Tibial nerve (tissue), 4 donors: ENCODE measurements around the gene NFIL3. TPM values are rescaled to one million over a fixed set of nuclear protein-coding genes. Genes with fewer than 3 reads are reported as not detected.
A peak's percentile ranks its signal among the peaks of the same experiment; 100 is the strongest.

Source experiments
- DNase-seq, 2 donors: peaks; one replicate each; pipeline ENCODE4 v3.0.0-alpha.2; 2019; ENCODE audit warnings: low spot score in 2 of 2
- H3K27ac ChIP-seq, 4 donors: fragments of 200-600 bp; sonication (generic) in 3 of 4; one replicate each; pipeline ENCODE4 v1.5.1; 2017 to 2019; ENCODE audit warnings: mild to moderate bottlenecking in 1 of 4
- H3K27me3 ChIP-seq, 2 donors: fragments of 200-600 bp; sonication (generic) in 1 of 2; one replicate each; pipeline versions ENCODE4 v1.5.1 to v1.6.0; 2017 to 2019
- H3K36me3 ChIP-seq, 3 donors: fragments of 200-600 bp; sonication (generic); one replicate each; pipeline ENCODE4 v1.5.1; 2018 to 2019
- H3K4me1 ChIP-seq, 4 donors: fragments of 200-600 bp; sonication (generic) in 3 of 4; one replicate each; pipeline ENCODE4 v1.5.1; 2017 to 2019
- H3K4me3 ChIP-seq, 4 donors: fragments of 200-600 bp; sonication (generic) in 3 of 4; one replicate each; pipeline ENCODE4 v1.5.1; 2017 to 2019; ENCODE audit warnings: mild to moderate bottlenecking in 1 of 4, moderate library complexity in 1 of 4
- H3K9me3 ChIP-seq, 4 donors: fragments of 200-600 bp; sonication (generic) in 3 of 4; one replicate each; pipeline ENCODE4 v1.5.1; 2017 to 2019
- CTCF ChIP-seq, 5 experiments: fragments of 200-600 bp in 3 of 5; fragments of 450-650 bp in 2 of 5; sonication (generic) in 3 of 5; IDR thresholded peaks; one replicate each; pipeline ENCODE4 v1.5.1; 2016 to 2019; ENCODE audit warnings: antibody characterized with exemption in 5 of 5, mild to moderate bottlenecking in 3 of 5, moderate library complexity in 2 of 5
- EP300 ChIP-seq, 2 donors: sonication (generic); formaldehyde crosslinking; IDR thresholded peaks; one replicate each; pipeline ENCODE4 v1.6.1; 2017; ENCODE audit warnings: antibody characterized with exemption in 2 of 2, mild to moderate bottlenecking in 1 of 2
- POLR2A ChIP-seq, 2 donors: fragments of 450-650 bp; IDR thresholded peaks; one replicate each; pipeline ENCODE4 v1.6.1; 2017; ENCODE audit warnings: antibody characterized with exemption in 2 of 2, mild to moderate bottlenecking in 2 of 2, moderate library complexity in 2 of 2
- WGBS, 2 donors: methylation state at CpG; one replicate each; pipeline ENCODE4 v1.1.5; 2018; 5-methylcytosine and 5-hydroxymethylcytosine counted together
- total RNA-seq, 4 donors: library from RNA; depleted of rRNA; stranded (reverse); fragments of >200 nt; gene quantifications; one replicate each; pipeline ENCODE4 v1.1.0, GENCODE V29; 2016

The NFIL3 gene
- total RNA-seq, 4 donors from 2014 or later, result 53.3 to 65.1 (median 57.3) TPM

- Histone ChIP-seq H3K9me3 (no peaks in the 10 kb centered on the region), H3K4me3 (no peak overlapping the region), H3K27me3 (no peaks in the 10 kb centered on the region), H3K36me3 (no peaks in the 10 kb centered on the region), H3K27ac (no peak overlapping the region), H3K4me1 (peaks cover 0 to 3% (median 0%) of the 10 kb centered on the region in 4 donors)
- 8% methylated on average over 2 of the region's 2 CpGs for WGBS, 2 donors
- TF ChIP-seq POLR2A (IDR thresholded peaks at IDR 0.05) (no peak), EP300 (IDR thresholded peaks at IDR 0.05) (peak in 1 of 2 donors; percentile 13), CTCF (IDR thresholded peaks at IDR 0.05) (peak; percentile 37 to 59 (median 49))
- DNase-seq, result no peak
Observed at GRCh38 chr9:91433180-91433579, 9.5 kb upstream of the NFIL3 start.

DNA sequence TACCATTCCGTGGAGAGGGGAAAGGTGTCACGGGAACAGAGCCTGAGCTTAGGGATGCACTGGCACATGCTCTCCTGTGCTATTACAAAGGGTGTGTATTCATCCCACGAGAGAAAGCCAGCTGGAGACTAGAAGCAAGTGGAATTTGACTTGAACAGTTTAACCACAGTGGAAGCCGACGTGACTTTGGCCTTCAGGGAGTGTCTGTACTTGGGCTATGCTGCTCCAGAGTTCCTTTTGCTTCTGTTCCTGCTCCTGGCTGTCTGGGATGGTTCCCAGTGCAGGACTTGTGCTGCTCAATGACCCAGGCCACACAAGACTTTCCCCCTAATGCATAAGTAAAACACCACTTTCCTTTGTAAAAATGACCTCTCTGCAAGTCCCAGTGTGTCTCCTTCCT is 7.9 kb upstream of the NFIL3 start:
- Histone ChIP-seq H3K4me3 (no peak overlapping the region), H3K4me1 (peaks cover 0 to 3% (median 1%) of the 10 kb centered on the region in 4 donors), H3K36me3 (no peaks in the 10 kb centered on the region), H3K27ac (no peak overlapping the region), H3K9me3 (no peaks in the 10 kb centered on the region), H3K27me3 (no peaks in the 10 kb centered on the region)
- no peak for TF ChIP-seq CTCF (IDR thresholded peaks at IDR 0.05)
- no peak for TF ChIP-seq POLR2A (IDR thresholded peaks at IDR 0.05)
- TF ChIP-seq EP300 (IDR thresholded peaks at IDR 0.05), result no peak
- WGBS, 2 donors, result 74 to 83% methylated on average over 5 of the region's 5 CpGs
- no peak for DNase-seq

DNA sequence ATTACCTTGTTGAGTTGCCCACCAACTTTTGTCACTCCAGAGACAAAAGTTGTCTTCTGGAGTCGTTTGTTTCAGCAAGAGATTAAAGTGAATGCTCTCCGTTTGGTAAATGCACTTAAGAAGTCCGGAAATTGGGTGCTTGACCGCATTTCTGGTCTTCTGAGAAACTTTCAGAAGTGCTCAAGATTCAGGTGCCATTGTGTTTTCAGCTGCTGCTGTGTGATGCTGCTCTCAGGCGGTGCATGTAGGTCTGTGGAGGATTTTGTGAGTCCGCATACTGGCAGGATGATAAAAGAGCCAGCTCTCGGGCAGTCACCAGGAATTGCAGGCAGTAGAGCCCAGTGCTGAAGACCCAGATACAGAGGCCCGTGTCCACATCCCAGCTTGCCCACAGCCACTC is 5.9 kb upstream of the NFIL3 start:
- DNase-seq, result no peak
- H3K4me1 ChIP-seq, result peaks cover 0 to 15% (median 6%) of the 10 kb centered on the region in 4 donors
- H3K9me3 ChIP-seq, result no peaks in the 10 kb centered on the region
- H3K27me3 ChIP-seq, result no peaks in the 10 kb centered on the region
- no peaks in the 10 kb centered on the region for H3K36me3 ChIP-seq
- no peak overlapping the region for H3K4me3 ChIP-seq
- no peak overlapping the region for H3K27ac ChIP-seq
- WGBS, 2 donors, result 86 to 87% methylated on average over 8 of the region's 8 CpGs
- TF ChIP-seq CTCF (IDR thresholded peaks at IDR 0.05), result no peak
- no peak for TF ChIP-seq EP300 (IDR thresholded peaks at IDR 0.05)
- TF ChIP-seq POLR2A (IDR thresholded peaks at IDR 0.05), result no peak

GRCh38 chr9:91428927-91429351 is 5.3 kb upstream of the NFIL3 start:
- Histone ChIP-seq H3K9me3 (no peaks in the 10 kb centered on the region), H3K27ac (peak overlapping the region in 1 of 4 donors; percentile 48), H3K4me1 (peaks cover 0 to 15% (median 6%) of the 10 kb centered on the region in 4 donors), H3K4me3 (no peak overlapping the region), H3K27me3 (no peaks in the 10 kb centered on the region), H3K36me3 (no peaks in the 10 kb centered on the region)
- 59 to 70% methylated on average over 5 of the region's 5 CpGs for WGBS, 2 donors
- no peak for TF ChIP-seq CTCF (IDR thresholded peaks at IDR 0.05)
- TF ChIP-seq POLR2A (IDR thresholded peaks at IDR 0.05), result no peak
- no peak for TF ChIP-seq EP300 (IDR thresholded peaks at IDR 0.05)
- DNase-seq, result peak in 1 of 2 donors; percentile 41

DNA sequence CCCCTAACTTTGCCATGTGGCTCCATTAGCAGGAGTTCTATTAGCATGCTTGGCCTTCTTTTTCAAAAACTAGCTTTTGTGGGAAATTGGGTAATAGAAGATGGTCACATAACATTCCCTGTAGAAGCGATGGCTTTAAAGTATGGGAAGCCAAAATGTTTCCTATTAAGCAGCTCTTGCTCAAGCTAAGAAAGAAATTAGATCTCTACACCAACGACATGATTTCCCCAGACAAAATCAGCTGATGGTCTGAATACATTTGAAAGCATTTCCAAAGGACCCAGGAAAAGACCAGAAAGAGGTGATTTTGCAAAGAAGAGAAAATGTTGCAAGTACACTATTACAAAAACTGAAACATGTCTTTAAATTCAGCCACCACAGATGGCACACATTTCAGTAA is 4.8 kb upstream of the NFIL3 start:
- H3K4me3 ChIP-seq, result no peak overlapping the region
- H3K9me3 ChIP-seq, result no peaks in the 10 kb centered on the region
- TF ChIP-seq EP300 (IDR thresholded peaks at IDR 0.05), result peak in 1 of 2 donors; percentile 9
- TF ChIP-seq CTCF (IDR thresholded peaks at IDR 0.05), result no peak
- TF ChIP-seq POLR2A (IDR thresholded peaks at IDR 0.05), result no peak
- H3K27ac ChIP-seq, result peak overlapping the region in 2 of 4 donors; percentile 38 to 48
- 63 to 81% methylated on average over 2 of the region's 2 CpGs for WGBS, 2 donors
- no peaks in the 10 kb centered on the region for H3K36me3 ChIP-seq
- H3K4me1 ChIP-seq, result peaks cover 0 to 15% (median 6%) of the 10 kb centered on the region in 4 donors
- DNase-seq, result no peak
- no peaks in the 10 kb centered on the region for H3K27me3 ChIP-seq
